ENCODE measurements around the gene ARL6IP5.

The ARL6IP5 gene

DNA sequence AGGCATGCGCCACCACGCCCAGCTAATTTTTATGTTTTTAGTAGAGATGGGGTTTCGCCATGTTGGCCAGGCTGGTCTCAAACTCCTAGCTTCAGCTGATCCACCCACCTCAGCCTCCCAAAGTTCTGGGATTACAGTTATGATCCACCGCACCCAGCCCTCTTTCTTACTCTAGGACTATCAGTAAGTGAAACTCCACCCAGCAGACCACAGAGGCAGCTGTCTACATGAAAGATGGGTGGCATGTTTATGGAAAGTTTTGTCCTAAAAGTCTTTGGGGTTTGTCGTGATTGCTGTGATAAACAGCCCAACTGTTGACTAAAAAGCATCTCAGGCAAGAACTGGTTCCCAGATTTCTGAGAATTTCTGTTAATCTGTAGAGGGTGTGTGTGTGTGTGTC, 10.9 kb downstream of the ARL6IP5 start:
- DNase-seq (ENCODE audit: insufficient read length, low spot score) (no peak), FAIRE-seq (no peak)
- TF ChIP-seq, protein P1, sequence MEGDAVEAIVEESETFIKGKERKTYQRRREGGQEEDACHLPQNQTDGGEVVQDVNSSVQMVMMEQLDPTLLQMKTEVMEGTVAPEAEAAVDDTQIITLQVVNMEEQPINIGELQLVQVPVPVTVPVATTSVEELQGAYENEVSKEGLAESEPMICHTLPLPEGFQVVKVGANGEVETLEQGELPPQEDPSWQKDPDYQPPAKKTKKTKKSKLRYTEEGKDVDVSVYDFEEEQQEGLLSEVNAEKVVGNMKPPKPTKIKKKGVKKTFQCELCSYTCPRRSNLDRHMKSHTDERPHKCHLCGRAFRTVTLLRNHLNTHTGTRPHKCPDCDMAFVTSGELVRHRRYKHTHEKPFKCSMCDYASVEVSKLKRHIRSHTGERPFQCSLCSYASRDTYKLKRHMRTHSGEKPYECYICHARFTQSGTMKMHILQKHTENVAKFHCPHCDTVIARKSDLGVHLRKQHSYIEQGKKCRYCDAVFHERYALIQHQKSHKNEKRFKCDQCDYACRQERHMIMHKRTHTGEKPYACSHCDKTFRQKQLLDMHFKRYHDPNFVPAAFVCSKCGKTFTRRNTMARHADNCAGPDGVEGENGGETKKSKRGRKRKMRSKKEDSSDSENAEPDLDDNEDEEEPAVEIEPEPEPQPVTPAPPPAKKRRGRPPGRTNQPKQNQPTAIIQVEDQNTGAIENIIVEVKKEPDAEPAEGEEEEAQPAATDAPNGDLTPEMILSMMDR (IDR thresholded peaks at IDR 0.05; ENCODE audit: insufficient read depth, missing control alignments), result no peak

DNA sequence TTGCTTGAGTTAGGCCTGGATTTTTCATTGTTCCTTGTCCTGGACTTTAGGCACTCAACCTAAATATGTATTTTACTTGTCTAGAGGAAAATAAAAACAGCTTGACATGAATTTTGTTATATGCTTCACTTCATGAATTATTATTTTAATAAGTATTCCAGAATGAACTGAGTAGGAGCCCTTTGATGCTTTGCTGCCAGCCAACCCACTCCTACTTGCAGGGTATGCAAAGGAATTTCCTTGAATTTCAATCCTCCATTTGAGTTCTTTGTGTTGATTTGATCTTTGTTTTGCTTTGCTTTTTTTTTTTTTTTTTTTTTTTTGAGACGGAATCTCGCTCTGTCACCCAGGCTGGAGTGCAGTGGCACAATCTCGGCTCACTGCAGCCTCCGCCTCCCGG, 11.6 kb downstream of the ARL6IP5 start:
- TF ChIP-seq, protein P1 (IDR thresholded peaks at IDR 0.05; ENCODE audit: insufficient read depth, missing control alignments), result no peak
- FAIRE-seq, result no peak

DNA sequence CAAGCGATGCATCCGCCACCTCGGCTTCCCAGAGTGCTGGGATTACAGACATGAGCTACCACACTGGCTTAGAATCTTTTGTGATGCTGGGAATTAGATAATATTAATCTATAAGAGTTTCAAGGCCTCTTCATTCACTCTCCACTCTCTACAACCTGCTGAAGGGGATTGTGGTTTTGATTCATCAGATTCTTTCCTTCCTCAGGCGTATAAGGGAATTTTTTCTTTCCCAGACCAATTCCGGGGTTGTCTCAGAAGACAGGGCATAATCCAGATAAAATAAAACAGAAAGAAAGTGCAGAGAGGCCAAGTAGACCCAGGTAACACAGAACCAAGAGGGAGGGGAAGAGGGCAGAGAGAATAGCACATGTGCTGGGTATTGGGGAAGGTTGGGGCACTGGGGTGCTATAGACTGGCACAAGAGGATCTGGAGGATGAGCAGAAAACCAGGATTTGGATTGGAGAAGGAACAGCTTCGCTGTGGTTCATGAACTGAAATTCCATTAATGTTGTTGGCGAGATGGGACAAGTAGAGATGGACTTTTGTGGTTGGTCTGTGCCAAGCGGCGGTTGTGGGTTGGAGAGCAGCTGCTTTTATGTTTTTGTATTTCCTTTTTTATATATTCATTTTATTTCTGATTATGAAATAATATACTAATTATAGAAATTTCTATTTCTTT, 12.8 kb downstream of the ARL6IP5 start:
- DNase-seq (ENCODE audit: insufficient read length, low spot score), result no peak
- TF ChIP-seq, protein P1 (IDR thresholded peaks at IDR 0.05; ENCODE audit: insufficient read depth, missing control alignments), result no peak
- FAIRE-seq, result no peak

More for the DNA sequence above, 11.6 kb downstream of the ARL6IP5 start:
- DNase-seq (ENCODE audit: insufficient read length, low spot score), result no peak

DNA sequence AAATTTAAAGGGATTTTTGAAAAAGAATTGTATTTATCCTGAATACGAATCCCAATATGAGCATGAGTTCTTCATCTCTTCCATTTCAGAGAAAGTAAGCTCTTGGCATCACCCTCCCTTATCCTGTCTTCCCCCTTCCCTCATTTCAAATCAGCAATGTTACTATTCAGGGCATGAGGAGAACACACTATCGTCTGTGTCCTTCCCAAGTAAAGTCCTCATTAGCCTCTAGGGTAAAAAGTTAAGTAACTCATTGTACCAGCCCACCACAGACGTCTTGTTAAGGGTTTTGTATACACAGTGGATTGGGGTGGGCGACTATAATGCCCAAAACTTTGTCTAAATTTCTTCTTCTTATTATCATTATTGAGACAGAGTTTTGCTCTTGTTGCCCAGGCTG, 14.8 kb downstream of the ARL6IP5 start:
- TF ChIP-seq, protein P1 (IDR thresholded peaks at IDR 0.05; ENCODE audit: insufficient read depth, missing control alignments), result no peak
- no peak for DNase-seq (ENCODE audit: insufficient read length, low spot score)
- no peak for FAIRE-seq

DNA sequence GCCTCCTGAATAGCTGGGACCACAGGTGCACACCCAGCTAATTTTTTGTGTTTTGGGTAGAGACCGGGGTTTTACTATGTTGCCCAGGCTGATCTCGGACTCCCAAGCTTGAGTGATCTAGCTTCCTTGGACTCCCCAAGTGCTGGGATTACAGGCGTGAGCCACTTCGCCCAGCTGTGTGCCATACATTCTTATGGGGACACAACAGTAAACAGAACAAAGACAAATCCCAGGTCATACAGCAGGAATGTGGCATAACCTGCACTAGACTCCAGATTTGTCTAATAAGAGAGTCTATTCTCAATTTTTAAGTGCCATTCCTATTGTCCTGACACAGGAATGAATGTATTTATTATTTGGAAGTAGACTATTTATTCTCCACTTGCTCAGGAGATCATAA, 17.6 kb downstream of the ARL6IP5 start:
- DNase-seq (ENCODE audit: insufficient read length, low spot score) (no peak), FAIRE-seq (no peak)
- TF ChIP-seq, protein P1 (IDR thresholded peaks at IDR 0.05; ENCODE audit: insufficient read depth, missing control alignments), result no peak

DNA sequence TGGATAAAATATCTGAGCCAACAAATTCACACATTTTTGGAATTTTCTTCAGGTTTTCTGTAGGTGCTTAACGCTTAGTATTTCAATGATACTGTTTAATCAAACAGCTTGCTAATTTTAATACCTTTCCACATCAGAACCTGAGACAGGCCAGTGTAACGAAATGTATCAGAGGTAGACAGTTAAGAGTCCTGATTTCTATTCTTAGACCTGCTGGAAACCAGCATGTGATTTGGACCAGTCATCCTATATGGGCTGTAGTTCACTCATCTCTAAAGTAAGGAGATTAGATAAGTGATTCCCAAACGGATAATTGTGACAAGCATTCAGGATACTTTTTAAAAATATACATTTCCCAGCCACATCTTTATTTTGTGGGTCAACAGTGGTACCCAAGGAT, 18.4 kb downstream of the ARL6IP5 start:
- TF ChIP-seq, protein P1 (IDR thresholded peaks at IDR 0.05; ENCODE audit: insufficient read depth, missing control alignments), result no peak
- DNase-seq (ENCODE audit: insufficient read length, low spot score) (no peak), FAIRE-seq (no peak)

DNA sequence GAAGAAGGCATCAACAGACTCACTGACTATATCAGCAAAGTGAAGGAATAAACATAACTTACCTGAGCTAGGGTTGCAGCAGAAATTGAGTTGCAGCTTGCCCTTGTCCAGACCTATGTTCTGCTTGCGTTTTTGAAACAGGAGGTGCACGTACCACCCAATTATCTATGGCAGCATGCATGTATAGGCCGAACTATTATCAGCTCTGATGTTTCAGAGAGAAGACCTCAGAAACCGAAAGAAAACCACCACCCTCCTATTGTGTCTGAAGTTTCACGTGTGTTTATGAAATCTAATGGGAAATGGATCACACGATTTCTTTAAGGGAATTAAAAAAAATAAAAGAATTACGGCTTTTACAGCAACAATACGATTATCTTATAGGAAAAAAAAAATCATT, 19.8 kb downstream of the ARL6IP5 start:
- DNase-seq (ENCODE audit: insufficient read length, low spot score) (no peak), FAIRE-seq (no peak)
- TF ChIP-seq, protein P1 (IDR thresholded peaks at IDR 0.05; ENCODE audit: insufficient read depth, missing control alignments), result no peak
